GM12891 (cell line): ENCODE results near the gene KRI1.
A peak's percentile ranks its signal among the peaks of the same experiment; 100 is the strongest.

Experiments used
- PAX5 ChIP-seq: IDR thresholded peaks from 2 replicates; pipeline ENCODE4 v1.6.1; 2011; ENCODE audit warnings: low read length, moderate library complexity, mild to moderate bottlenecking; ENCODE audit not compliant: insufficient read depth, severe bottlenecking
- POLR2A ChIP-seq: IDR thresholded peaks from 2 replicates; pipeline ENCODE4 v1.6.1; 2011; ENCODE audit warnings: low read depth, low read length, control low read depth
- POLR2AphosphoS5 ChIP-seq: IDR thresholded peaks from 2 replicates; pipeline ENCODE4 v1.6.1; 2011; ENCODE audit warnings: low read depth, low read length, control low read depth
- POU2F2 ChIP-seq: IDR thresholded peaks from 2 replicates; pipeline ENCODE4 v1.6.1; 2011; ENCODE audit warnings: low read depth, mild to moderate bottlenecking, control low read depth, low read length, moderate library complexity
- SPI1 ChIP-seq: IDR thresholded peaks from 2 replicates; pipeline ENCODE4 v1.6.1; 2011; ENCODE audit warnings: low read depth, low read length, control low read depth
- TAF1 ChIP-seq: IDR thresholded peaks from 2 replicates; pipeline ENCODE4 v1.6.1; 2011; ENCODE audit warnings: low read depth, low read length, control low read depth

DNA sequence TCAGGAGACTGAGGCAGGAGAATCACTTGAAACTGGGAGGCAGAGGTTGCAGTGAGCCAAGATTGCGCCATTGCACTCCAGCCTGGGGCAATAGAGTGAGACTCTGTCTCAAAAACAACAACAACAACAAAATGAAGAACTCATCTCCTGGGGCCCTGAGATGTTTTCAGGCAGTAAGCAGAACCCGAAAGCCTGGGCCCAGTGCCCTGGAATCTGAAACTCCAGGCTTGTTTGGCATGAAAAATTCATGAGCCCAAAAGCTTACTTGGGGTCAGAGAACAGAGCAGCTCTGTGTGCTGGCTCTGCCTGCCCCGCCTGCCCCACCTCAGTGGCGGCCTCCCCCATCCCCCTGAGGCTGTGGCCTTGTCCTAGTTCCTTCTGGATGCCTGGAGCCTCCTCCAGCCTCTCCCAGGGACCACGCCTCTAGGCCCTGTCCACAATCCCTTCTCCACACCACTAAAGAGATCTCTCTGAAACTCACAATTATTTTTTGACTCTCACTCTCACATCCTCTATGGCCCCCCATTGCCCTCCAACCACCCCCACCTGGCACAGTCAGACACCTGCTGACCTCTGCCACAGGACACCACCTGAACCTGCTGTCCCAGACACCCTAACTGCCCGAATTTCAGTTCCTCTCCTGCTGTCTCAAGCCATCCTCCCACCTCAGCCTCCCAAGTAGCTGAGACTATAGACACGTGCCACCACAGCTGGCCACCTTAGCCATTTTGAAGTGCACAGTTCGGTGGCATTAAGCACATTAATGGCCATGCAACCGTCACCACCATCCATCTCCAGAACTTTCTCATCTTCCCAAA, 28.2 kb upstream of the KRI1 start:
- TF ChIP-seq POLR2A (no peak), PAX5 (no peak), POLR2AphosphoS5 (no peak), TAF1 (no peak), POU2F2 (peak; percentile 30; the same call in 1 of the 2 replicates), SPI1 (peak; percentile 96)
